NOMO-1 treated with DMSO at 0.1 percent for 48 hours (cell line): ENCODE results near the gene DNAJC5.
"Not testable (repeated sequence)": the region's sequence is repeated elsewhere in the genome, so short reads cannot be mapped to it uniquely, and the experiment has no call there.

ENCODE experiments used
- DNase-seq: peaks from one replicate; lab custom pipeline; 2025; ENCODE audit not compliant: unreplicated experiment; lab: John Stamatoyannopoulos, UW

Gene DNAJC5

DNA sequence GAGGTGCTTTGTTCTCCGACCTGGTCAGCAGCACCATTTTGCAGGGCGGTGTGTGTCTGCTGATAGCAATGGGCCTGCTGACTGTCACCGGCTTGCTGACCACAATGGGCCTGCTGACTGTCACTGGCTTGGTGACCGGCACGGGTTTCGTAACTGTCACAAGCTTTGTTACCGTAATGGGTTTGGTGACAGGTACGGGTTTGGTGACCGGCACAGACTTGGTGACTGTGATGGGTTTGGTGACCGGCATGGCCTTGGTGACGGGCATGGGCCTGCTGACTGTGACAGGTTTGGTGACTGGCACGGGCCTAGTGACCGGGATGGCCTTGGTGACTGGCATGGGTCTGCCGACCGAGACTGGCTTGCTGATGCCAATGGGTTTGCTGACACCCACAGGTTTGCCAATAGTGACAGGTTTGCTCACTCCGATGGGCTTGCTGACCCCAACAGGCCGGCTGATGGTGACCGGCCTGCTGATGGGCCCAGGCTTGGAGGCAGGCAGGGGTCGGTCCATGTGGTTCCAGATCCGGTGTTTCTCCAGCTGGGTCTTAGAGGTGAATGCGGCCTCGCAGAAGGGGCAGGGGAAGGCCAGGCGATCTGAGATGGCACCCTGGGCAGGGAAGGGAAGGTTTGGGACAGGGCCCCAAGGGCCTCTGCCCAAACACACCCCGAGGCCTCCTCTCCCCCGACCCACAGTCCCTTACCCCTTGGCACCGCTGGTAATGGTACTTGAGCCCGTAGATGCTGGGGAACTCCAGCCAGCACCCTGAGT is 71.4 kb downstream of the DNAJC5 start:
- DNase-seq, result no peak

DNA sequence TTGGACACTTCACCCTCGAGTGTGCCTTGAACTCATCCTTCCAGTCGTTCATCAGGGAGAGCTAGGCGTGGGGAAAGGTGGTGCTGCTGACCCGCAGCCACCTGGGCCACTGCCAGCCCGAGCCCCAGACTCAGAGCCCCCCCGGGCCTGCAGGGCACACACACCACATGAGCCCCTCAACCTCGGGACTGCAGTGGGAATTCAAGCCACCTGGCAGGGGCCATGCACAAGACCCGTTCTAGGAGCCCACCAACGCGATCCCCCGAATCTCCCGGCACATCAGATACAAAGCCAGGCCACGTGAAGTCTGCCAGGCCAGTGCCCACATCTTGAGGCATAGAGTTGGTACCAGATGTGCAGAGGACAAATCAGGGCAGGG is 72.0 kb downstream of the DNAJC5 start:
- no peak for DNase-seq

DNA sequence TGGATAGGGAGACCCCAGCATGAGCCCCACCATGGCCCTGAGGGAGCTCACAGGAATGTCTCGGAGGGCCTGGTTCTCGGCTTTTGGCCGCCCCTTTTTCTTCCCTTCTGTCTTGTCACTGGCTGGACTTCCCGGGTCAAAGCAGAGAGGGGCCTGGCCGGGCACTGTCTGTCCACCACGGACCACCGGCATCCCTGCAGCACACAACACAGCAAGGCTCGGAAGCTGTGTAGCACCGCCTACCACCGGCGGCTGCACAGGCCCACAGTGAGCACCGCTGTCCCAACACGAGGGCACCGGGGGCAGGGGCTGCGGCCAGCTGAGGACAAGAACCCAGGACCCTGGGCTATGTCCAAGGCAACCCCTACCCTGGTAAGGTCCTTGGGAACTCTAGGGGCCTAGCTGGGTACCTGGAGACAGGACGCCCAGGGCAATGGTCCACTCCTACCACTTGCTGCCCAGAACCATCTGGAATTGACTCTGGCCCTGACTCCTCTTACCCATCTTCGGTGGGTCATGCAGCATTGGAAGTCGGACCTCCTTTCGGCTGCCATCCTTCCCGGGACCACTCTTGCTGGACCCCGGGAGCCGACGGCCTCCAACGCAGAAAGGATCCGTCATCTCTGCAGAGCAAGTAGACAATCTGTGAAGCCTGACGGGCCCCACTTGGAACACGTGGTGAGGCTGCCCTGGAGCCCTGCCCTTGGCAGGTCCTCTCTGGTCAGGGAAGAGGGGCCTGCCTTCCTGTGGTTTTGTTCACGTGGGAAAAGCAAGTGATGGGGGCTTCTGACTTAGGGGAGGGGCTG is 72.6 kb downstream of the DNAJC5 start:
- no peak for DNase-seq

DNA sequence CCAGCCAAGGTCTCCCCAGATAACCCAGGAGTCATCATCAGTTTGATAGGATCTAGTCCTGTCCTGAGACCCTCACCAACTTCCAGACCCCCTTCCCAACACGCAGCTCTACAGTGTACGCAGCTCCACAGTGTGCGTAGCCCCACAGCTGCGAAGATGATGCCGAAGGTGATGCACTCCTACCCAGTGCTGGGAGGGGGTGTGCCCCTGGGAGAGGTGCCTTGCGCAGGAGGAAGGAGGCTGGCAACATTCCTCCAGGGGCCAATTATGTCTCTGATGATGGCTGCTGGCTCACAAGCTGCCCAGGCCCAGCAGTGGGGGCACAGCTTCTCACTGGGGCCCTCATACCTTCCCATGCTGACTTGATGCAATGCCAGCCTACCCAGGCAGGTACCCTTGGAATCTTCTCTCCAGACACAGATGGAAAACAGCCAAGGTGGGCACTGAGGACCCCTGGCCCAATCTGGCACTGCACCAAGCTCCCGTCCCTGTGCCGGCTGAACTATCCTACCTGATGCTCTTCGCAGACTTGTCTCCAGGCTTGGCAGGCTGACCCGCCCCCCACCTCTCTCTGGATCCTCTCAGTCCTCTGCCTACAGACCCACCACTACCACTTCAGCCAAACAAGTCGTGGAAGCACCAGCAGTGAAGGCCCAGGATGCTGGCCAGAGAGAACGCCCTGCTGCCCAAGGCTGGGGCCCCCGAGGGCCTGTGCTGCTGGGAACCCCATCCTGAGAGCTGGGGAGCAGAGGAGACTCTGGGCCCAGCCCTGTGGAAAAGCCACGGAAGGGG is 73.4 kb downstream of the DNAJC5 start:
- no peak for DNase-seq

DNA sequence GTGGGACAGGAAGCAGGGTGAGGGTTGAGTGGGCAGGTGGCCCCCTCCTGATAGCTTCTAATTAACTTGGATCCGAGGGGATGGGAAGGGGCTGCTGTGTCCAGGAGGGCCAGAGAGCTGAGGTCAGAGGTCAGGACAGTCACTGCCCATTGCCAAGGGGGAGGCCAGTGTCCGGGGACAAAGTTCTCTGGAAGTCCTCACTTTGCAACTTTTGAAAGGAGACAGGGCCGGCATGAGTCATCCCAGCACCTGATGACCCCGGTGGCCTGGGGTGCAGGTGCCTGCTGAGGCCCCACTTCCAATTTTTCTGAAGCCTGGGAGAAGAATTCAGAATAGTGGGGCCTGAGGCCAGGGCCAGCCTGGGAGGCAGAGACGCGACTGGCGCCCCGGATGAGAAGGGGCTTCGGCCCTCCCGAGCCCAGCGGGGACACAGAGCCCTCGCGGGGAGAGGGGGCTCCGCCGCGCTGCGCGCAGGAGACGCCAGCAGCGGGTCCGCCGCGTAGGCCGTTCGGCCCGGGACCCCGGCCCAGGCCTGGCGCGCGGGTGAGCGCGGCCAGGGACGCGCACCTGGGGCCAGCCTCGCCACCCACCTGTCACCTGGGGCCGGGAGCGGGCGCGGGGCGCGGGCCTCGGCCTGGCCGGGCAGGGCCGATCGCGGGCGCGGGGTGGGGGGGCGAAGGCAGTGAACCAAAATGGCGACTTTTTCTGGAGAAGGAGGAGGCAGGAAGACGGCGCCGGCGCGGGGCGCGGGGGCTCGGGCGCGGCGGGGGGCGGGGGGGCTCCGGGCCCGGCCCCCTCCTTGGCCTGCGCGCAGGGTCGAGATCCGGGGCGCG is 74.2 kb downstream of the DNAJC5 start:
- DNase-seq, result peak; percentile 23

DNA sequence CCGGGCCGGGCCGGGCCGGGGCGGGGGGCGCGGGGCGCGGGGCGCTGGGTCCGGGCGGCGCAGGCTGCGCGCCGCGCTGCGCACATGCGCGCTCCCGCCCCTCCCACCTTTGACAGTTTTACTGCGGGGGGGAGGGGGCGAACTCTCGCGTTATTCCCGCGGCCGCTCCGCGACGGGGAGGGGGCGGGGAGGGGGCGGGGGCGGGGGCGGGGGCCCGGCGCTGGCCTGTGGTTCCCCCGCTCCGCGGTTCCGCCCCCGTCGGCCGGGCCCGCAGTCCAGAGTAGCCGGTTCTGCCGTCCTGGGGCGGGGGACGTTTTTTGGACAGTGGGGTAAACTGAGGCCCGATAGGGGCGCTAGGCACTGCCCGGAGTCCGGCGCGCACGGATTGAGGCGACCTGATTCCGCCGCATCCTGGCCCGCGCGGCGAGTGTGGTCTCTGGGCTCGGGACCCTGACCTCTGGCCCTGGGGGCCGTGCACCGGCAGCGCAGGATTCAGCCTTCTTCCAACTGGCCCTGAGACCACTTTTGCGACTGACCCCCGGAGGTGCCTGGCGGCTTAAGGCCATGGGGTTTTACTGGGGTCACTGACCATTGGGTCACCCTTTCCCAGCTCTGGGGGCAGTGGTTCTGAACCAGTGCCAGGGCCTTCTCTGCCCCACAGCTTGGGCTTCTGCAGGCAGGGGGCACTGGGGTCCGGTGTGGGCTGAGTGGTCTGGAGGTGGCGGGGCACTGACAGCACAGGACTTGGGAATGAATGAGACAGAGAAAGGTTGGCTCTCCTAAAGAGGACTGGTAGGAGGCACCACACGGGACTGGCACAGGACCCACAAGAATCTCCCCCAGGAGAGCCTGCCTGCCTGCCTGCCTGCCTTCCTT is 75.2 kb downstream of the DNAJC5 start, which contains the start of gene ZNF512B:
TSS of gene ZNF512B (minus strand) at position 93 of the 876 bp plus-strand sequence. CDS start 1,980 bp downstream, outside the sequence.
- DNase-seq, result peak; percentile 10

DNA sequence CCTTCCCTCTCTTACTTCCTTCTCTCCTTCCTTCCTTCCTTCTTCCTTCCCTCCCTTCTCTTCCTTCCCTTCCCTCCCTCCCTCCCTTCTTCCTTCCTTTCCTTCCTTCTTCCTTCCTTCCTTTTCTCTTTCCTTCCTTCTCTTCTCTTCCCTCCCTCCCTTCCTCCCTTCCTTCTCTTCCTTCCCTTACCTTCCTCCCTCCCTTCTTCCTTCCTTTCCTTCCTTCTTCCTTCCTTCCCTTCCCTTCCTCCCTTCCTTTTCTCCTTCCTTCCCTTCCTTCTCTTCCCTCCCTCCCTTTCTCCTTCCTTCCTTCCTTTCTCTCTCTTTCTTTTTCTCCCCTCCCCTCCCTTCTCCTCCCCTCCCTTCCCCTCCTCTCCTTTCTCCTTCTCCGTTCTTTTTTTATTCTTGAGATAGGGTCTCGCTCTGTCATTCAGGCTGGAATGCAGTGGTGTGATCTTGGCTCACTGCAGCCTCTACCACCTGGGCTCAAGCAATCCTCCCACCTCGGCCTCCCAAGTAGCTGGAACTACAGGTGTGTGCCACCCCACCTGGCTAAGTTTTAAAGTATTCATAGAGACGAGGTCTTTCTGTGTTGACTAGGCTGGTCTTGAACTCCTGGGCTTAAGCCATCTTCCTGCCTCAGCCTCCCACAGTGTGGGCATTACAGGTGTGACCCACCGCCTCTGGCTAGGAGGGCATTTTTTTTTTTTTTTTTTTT is 75.9 kb downstream of the DNAJC5 start:
- no peak for DNase-seq

DNA sequence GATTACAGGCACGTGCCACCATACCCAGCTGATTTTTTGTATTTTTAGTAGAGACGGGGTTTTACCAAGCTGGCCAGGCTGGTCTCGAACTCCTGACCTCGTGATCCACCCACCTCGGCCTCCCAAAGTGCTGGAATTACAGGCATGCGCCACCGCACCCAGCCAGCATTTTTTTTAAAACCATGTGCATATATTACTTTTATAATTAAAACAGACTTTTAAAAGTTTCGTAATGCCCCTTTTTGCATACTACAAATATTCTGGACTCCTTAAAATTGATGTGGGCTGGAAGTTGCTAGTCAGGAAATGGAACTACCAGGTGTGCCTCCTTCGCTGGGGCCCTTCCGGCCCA is 77.0 kb downstream of the DNAJC5 start:
- DNase-seq, result not testable (repeated sequence)

DNA sequence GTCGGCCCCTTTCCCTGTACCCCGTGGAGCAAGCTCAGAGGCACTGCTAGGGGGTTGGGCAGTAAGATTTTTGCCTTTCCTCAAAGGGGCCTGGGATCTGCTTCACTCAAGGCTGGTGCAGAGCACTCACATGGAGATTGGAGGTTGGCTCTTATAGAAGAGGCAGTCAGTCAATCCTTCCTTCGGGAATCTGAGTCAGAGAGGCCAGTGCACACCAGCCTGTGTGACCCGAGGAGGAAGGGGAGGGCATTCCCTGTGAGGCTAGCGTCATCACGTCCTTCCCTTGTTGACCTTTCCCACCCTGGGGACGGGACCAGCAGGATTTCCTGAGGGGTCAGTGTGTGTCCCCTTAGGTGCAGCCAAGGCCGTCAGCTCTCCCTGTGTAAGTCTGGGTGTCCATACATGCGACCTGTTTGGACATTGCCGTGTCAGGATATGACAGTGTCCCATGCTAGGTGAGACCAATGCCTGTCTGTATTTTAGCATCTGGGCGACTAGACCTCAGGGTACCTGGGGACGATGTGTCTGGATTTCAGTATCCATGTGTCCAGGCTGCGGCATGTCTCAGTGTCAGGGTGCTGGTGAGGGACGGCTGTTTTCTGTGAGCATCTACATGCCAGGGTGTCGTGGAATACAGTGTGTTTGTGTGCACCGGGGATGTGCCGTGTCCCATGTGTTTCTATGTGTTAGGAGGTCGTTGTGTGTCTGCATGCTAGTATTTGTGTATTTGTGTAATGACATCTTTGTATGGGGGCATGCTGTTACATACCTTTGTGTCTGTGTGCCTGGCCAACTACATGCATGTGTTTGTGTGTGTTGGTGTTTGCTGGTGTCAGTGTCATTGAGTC is 77.6 kb downstream of the DNAJC5 start:
- DNase-seq, result no peak

DNA sequence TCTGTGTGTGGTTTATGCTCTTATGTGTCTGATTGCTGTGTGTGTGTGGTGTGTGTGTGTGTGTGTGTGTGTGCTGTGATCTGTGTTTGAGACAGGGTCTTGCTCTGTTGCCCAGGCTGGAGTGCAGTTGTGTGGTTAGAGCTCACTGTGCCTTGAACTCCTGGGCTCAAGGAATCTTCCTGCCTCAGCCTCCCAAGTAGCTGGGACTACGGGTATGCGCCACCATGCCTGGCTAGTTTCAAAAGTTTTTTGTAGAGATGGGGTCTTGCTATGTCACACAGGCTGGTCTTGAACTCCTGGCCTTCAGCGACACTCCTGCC is 78.2 kb downstream of the DNAJC5 start:
- no peak for DNase-seq

DNA sequence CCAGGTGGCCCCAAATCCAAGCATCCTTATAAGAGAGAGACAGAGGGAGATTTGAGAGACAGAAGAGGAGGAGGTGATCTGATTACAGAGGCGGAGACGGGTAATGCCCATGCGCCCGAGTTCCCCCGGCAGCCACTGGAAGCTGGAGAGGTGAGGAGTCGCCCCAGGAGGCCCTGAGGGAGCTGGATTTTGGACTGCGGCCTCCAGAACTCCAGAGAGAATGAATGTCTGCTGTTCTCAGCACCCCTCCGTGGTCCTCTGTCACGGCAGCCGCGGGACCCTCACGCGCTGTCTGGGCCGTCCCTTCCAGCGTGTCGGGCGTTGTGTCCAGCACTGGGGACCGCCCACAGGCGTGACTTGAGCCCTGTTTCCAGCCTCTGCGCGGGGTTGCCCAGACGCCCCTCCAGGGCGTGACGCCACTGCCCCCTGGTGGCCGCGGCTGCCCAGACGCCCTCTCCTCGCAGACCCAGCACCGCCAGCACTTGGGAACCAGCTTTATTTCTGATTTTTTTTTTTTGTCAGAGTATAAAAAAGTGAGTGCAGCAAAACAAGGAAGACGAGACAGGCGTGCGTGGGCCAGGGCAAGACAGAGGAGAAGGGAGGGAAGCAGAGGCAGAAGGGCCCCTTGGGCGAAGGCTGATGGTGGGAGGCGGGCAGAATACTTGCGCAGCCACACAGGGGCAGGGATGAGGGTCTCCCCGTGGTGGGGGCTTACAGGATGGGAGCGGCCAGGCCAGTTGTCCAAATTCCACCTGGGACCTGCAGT is 78.9 kb downstream of the DNAJC5 start:
- peak; percentile 74 for DNase-seq

DNA sequence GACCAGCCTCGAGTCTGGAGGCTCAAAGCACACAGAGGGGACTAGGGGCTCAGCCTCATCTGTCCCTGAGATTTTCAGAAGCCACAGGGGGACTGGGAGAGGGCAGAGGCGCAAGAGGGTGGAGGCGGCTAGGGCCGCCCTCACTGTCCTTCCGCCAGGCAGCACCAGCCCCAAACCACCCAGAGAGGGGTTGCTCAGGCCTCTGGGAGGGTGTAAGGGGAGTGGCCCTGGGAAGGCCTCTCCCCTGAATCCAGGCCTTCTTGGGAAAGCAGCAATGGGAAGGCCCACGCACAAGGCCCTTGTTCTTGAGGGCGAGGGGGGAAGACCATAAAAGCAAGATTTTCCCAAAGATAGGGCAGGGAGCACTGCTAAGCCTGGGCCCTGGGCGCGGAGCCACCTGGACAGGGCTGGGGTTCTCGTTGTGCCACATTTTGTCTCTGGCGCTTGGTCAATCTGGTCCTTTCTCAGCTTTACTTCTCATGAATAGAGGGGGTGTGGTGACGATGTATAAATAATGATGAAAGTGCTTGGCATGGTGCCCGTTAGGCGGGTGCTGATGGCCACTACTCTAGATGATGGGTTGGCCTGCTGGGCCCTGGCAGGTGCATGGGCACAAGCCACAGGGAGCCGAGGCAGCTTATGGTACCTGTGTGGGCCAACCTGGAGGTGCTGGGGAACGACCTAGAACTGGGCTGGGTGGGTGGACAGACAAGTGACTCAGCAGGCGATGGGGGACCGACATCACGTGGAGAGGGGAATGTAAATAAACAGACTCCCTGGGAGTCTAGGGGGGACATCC is 79.7 kb downstream of the DNAJC5 start:
- DNase-seq, result no peak

DNA sequence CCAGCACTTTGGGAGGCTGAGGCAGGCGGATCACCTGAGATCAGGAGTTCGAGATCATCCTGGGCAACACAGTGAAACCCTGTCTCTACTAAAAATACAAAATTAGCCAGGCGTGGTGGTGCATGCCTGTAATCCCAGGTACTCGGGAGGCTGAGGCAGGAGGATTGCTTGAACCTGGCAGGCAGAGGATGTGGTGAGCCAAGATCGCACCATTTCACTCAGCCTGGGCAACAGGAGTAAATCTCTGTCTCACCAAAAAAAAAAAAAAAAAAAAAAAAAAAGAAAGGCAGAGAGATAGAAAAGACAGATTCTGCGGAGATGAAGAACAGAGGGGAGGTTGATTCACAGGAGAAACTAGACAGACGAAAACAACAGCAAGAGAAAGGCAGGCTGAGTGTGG is 81.6 kb downstream of the DNAJC5 start:
- DNase-seq, result not testable (repeated sequence)

DNA sequence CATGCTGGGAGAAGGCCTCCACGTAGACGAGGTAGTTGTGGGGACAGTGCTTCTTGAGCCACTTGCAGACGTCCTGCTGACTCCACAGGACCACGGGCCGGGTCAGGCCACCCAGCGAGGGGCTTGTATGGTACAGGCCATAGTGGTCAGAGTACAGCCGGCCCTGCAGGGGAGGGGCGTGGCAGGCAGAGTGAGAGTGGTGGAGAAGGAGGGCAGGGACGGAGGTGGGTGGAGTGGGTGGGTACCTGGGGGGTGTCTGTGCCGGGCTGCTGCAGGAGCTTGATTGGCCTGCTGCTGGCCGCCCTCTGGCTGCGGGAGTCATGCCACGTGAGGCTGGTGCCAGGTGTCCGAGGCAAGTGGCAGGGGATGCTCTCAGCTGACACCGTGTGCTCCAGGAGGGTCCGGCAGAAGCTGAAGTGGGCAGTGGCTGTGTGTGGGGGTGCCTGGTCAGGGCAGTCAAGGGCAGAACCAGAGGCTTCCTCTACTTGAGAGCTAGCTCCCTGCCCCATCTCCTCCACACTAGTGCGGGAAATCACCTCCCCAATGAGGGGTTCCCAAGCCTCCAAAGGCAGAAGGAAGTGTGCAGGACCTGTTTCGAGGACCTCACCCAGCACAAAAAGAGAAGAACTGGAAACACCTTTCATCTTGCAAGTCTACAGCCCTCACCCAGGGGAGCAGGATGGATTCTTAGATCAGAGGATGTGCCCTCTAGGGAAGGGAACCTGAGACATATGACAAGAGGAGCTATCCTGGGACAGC is 82.2 kb downstream of the DNAJC5 start:
- DNase-seq, result no peak

DNA sequence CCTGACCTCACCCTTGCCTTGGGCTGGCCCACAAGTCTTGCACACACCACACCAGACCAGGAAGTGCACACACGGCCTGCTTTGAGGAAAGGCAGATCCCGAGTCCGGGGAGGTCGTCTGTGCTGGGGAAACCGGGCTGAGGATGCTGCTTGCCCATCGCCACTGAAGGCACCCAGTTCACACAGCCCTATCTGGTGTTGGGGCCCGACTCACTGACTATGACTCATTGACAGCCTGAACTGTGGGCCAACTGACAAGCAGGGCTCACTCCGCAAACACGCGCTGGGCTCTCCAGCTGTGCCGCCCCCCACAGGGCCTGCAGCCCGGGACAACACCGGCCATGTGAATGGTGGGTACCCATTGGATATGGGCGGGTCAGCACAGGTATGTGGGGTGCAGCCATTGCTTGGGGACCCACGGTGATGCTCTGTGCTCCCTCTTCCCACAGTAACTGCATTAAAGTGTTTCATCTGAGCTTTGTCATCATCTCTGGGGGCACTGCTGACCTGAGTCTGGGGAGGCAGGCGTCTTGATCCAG is 82.9 kb downstream of the DNAJC5 start:
- DNase-seq, result peak; percentile 45
